HG03108 (cell line): ENCODE measurements around the gene SACS.
"Not testable (repeated sequence)": the region's sequence is repeated elsewhere in the genome, so short reads cannot be mapped to it uniquely, and the experiment has no call there.

Experiments
- ATAC-seq: cut with Tn5 transposase; IDR thresholded peaks from one replicate; pipeline ENCODE4 v1.9.1; 2021; ENCODE audit warnings: moderate library complexity; ENCODE audit not compliant: unreplicated experiment

Gene SACS

DNA sequence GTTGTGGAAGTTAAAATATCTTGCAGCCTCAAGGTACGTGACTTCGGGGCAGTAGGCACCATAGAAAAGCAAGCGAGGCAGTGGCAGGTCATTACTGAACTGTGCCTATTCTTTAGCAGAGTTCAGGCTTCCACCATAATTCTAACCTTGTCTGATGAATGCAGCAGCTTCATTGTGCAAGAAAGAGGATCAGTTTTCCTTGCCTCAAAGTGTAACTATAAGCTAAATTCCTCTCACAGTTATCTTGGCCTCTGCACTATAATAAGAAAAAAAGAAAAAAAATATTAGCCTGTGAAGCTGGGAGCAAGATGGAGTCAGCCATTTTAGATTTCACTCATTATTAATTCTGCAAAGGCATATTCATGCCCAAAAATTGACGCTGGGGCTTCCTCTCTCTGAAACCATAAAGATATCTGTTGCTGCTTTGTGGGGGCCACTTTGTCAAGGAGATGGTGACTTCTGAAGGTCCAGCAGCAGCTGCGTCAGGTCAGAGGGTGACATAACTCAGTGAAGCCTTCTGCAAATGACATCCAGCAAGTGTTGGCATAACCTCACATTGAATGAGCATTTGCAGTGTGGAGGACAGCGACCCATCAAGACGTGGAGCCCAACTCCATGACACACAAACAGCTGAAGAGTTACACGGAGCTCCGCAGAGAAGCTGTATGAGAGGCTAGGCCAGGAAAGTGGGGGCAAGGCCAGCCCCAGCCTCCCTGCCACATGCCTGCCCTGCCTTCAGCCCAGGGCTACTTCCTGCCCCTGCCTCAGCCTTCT, 23.1 kb upstream of the SACS start:
- ATAC-seq: no peak

DNA sequence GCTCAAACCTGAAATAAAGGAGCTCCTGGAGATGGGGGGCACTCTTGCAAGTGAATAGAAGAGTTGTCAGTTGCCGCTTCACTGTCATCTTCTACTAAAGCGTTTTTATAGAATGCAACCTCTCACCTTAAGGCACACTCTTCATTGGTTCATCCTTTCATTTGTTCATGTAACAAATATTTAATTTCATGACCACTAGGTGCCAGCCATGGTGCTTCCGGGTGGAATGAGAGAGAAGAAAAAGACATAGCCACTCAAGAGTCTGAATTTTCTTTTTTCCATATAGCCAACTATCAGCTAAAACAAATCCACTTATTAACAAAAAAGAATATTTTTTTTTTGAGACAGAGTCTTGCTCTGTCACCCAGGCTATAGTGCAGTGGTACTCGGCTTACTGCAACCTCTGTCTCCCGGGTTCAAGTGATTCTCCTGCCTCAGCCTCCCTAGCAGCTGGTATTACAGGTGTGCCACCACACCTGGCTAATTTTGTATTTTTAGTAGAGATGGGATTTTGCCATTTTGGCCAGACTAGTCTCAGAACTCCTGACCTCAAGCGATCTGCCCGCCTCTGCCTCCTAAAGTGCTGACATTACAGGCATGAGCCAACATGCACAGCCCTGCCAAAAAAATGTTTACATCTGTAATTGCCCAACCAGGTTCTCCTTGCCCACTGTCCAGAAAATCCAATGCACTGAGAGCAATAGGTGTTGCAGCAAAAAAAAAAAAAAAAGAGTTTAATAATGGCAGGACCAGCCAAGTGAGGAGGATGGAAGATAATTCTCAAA, 22.1 kb upstream of the SACS start:
- no peak for ATAC-seq

DNA sequence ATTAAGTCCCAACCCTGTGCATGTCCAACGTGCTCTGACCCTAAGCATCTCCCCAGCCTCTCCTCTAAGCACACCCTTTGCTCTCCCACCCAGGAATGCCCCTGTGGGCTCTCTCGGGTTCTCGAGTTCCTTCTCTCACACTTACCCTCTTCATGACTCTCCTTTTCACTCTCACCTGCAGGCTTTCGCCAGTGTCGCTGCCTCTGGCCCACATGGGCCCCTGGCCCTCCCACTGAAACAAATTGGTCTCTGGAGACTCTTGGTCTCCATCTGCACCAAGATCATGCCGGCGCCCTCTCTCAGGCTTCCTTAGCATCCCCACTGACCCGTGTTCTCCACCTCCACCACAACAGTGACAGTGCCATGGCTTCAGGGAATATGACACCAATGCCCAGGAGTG, 19.6 kb upstream of the SACS start:
- ATAC-seq: no peak

DNA sequence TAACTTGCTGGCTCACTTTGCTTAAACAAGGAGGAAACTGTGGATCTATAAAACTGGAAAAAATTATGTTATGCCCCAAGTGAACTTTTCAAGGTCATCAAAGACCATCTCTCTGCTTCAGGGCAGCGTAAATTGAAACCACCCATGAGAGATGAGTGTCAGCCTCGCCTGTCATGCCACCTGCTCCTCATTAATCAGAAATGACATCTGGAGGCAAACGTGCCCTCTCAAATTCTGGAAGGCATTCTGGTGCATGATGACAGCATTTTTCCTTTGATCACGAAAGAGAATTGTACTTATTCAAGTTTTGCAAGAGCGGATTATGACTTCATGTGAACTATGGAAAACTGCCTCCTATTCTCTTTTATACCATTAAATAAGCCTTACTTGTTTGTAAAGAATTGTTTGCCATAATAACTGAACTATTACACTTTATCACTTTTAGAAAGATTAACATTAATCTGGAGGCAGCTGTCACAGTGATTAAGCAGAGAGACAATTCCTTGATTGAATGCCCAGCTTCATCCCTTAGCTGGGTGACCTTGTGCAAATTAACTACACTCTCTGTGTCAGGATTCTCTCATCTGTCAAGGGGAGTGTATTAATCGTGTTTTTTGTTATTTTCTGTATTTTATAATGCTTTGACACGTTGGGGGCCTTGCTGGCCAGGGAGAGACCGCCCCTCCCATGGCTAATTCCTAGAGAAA, 17.0 kb upstream of the SACS start:
- no peak for ATAC-seq

DNA sequence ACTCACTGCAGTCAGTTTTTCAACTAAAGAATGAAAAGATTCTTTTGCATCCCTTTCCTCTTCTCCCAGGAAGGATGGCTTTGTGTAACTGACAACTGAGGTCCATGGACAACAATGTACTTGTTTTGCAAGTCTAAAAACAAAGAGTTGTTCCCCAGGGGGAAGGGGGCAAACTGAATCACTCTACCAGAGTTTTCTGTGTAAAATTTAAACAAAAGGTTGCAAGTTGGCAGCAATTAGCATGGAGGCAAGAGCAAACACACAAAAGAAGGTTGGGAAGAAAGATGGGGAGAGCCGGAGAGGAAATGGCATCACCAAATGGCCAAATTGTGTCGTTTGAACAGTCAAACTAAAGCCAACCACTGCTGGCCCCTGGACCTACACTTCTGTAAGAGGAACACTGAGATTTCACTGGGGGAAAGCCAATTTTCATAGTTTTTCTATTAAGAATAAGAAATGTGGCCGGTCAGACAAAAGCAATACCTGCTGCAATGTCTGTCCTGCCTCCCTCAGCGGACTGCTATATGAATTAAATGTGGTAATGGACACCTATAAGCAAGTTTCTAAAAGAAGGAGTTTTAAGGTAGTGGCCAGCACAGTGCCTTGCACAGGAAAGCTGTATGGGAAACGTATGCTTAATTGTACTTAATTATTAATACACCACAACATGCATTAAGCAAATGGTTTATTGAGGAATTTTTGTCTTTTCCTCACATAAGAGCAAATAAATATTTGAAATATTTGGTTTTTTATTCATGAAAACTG, 16.1 kb upstream of the SACS start:
- no peak for ATAC-seq

DNA sequence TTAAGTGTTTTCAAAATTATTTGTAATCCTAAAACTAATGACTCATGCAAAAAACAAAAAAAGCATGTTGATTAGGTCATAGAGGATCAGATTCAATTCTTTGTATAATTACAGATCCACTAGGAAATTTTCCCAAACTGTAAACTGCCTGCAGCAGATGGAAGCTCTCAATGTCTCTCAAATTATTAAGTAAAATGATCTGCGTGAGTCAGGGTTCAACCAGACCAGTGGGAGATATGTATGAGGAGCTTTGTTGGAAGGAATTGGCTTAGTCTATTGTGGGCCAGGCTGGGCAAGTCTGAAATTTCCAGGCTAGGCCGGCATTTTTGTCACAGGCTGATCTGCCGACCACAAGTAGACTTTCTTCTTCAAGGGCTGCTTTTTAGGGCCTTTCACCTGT, 14.4 kb upstream of the SACS start:
- ATAC-seq: no peak

DNA sequence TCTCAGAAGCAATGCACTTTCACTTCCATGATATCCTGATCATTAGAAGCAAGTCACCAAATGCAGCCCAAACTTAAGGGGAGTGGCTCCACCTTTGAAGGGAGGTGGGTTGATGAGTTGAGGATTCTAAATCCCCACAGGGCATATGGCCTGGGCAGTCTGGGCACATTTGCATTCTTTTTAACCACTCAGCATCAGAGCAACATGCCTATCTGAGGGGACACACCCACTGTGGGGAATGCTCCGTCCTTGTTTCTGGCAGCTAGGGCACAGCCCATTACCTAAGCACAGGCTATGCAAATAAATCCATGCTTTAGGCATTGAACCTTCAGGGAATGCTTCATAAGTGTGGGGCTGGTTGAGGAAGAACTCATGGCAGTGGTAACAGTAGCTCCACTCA, 12.3 kb upstream of the SACS start:
- no peak for ATAC-seq

DNA sequence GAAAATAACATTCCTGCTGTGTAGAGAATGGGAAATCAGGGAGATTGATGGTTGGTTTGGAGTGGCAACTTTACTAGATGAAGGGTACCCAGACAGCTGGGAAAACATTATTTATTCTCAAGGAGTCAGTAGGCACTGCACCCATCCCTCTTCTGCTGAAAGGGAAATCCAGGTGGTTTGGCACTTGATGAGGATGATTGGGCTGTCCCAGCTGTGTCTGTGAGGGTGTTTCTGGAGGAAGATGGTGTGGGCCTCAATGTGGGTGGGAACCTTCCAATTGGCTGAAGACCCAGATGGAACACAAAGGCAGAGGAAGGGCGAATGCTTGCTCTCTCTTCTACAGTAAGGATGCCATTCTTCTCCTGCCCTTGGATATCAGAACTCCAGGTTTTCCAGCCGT, 10.4 kb upstream of the SACS start:
- no peak for ATAC-seq

DNA sequence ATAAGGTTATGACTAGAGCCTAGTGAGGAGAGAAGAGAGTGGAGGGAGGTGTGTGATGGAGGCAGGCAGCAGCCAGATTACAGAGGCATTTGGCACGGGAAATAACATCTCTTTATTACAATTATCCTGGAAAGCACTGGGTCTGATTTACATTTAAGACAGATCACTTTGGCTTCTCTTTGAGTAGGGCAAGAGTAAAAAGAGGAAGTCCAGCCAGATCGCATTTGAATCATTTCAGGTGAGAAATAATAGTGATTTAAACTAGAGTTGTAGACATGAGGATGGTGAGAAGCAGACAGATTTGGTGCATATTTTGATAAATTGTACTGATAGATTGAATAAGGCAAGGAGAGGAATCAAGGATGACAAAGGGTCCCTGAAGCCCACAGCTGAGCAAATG, 9.6 kb upstream of the SACS start:
- ATAC-seq: no peak

DNA sequence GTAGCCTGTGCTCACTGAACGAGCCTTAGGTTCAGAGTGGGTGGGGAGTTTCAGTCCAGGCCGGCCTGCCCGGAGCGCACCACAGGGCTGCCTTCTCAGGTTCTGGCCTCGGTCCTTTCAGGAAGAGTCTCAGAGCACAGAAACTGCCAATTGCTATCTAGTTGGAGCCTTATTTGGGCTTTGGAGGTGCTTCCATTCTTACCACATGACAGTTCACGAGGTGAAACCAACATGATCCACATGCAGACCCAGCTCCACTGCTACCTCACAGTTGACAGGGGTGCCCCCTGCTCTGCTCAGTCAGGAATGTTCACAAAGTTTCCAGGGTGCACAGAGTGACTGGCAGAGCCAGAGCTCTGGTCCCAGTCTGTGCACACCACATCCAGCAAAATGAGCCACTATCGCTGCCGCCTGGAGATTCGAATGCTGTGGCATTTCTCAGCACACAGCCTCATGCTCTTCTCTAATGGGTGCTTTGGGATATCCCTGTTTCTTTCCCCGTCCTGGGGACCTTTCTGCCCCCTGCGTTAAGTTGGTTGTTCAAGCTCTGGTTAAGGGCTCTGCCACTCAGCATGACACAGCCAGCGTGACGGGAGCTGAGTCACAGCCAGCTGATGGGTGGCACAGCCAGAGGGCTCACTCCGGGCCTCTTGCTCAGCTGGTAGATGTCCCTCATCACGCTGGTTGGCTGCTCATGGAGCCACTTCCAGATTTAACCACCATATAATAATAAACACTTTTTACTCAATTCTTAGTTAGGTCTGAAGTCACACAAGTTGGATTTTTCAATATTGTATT, 7.5 kb upstream of the SACS start:
- no peak for ATAC-seq

DNA sequence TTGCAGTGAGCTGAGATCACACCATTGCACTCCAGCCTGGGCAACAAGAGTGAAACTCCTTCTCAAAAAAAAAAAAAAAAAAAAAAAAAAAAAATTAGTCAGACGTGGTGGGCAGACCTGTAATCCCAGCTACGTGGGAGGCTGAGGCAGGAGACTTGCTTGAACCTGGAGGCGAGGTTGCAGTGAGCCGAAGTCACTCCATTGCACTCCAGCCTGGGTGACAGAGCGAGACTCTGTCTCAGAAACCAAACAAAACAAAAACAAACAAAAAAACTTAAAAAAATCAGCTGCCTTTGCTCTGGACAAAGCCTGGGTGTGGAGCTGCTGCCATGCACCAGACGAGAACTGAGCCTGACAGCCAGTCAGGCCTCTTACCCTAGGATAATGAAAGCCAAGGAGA, 6.8 kb upstream of the SACS start:
- not testable (repeated sequence) for ATAC-seq

DNA sequence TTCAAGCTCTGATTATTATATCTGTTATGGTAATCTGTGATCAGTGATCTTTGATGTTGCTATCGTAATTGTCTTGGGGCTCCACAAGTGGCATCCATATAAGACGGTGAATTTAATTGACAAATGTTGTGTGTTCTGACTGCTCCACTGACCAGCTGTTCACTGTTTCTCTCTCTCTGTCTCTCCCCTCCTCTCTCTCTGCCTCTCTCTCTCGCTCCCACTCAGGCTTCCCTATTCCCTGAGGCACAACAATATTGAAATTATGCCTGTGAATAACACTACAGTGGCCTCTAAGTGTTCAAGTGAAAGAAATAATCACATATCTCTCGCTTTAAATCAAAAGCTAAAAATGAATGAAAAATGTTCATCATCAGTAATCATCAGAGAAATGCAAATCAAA, 4.4 kb upstream of the SACS start:
- ATAC-seq: no peak

DNA sequence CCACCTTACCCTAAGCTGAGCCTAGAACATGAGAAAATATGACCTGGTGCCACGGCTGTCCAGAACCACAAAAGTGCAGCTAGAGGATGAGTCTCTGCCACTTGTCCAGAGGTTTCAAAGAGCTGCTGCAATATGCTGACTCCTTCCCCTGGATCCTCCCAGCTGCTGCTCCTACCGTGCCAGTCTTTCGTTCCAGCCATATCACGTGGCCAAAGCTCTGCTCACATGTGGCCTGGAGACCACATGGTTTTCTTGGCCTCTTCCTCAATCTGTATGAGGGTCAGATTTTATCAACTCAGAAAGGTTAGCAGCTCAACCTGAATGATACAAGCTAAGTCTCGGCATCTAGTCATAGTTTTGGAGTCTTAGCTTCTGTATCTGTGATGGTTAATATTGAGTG, 3.2 kb upstream of the SACS start:
- no peak for ATAC-seq

DNA sequence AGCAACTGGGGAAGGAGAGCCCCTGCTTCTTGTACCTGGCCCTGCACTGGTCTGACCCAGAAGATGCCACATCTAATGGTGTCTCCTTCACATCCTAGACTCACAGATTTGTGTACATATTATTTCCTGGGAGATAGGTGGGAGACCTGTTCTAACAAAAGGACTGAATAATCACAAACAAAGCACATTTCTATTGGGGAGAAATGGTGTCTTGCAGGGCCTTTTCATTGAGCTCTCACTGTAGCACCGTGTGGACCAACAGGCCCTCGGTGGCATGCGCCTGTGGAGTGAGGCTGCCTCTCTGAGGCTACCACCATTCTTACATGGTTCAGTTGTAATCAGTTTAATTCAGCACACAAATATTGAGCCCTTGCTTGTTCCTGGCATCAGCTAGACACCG, 989 bp upstream of the SACS start:
- ATAC-seq: no peak

DNA sequence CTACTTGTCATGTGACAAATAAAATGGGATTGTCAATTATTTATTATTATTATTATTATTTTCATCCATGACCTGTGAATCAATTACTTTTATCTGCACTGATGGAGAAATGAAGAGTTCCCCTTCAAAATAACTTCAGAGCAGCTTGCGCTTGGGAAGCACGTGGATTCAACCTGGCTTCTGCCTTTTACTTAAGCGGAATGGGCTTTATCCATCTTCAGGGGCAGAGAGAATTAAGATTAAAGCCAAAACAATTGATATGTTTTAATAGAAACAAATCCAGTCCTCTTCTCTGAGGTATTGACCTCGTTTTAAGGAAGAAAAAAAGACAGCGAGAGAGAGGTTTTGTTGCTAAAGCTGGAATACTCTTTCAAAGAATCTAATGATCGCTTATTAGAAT, 876 bp downstream of the SACS start:
- ATAC-seq: no peak

DNA sequence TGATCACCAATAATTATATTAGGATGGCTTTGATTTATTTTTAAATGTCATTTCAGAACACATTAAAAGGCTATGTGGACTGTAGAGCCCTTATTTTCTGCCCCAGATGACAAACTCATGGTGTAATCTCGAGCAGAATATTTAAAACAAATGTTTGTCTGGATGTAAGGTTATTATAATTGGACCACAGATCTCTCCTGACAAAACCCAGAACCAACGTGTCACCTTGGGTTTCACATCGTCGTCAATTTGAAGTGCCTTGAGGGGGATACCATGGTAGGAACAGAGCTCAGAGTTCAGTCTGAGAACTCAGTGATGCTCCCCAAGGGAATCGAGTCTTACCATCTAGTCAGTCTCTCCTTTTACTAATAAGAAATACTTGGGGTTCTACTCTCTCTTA, 2.8 kb downstream of the SACS start:
- ATAC-seq: no peak

DNA sequence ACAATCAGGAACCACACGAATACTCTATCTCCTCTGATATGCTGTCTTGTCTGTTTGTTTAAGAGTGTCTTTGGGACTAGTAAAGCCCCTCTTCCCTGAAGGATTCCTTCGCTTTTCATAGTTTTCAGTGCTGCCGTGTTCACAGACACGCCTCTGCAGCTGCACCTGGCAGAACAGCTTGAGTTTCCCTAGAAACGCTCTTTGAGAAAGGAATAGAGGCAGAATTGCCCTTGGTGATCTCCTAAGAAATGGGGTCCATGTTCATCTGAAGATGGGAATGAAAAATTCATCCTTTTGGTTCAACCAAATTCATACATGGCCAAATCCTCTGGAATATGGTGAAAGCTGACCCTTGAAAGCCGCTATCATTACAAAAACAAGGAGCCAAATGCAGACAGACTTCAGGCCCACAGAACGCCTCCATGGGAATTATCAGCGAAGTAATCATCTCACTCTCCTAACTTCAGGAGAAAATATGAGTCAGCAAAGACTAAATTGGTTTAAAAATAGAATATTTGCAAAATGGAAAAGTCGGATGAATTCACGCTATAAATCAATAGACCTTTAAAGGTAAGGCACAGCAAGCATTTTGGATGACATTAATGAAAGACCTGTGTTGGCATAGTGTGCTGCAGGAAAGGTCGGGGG, 5.5 kb downstream of the SACS start:
- ATAC-seq: no peak

DNA sequence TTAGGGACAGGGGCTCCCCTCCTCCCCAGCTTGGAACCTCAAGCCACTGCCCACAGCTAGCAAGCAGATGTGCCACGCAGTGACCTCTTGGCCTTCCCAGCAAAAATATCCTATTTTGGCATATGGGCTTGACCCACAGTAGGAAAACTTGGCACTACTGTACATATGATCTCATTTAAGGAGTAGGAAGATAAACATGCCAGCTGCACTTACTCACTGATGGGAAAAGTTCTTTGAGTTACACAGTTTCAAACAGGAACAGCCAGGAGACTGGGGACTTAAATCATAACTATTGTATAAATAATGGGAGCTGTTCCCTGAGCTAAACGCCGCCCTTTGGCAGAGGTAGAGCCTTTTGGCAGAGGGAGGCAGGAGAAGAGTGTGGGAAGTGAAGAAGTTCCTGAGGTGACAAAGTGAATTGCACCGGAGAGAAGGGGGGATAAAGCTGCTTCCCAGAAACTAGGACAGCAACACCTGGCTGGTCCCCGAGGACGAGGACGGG, 6.1 kb downstream of the SACS start:
- ATAC-seq: no peak

DNA sequence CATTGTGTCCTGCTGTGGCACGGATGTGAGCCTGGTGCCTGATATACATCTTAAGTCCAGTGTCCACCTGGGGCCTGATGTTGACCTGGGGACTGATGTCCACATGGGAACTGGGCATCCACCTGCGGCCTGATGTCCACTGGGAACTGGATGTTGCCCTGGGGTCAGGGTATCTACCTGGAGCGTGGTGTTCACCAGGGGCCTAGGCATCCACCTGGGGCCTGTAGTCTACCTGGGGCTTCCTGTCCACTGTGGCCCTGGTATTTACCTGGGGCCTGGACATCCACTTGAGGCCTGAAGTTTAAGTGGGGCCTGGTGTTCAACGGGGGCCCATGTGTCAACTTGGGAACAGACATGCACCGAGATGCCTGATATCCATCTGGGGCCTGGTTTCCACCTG, 11.9 kb downstream of the SACS start:
- ATAC-seq: no peak
